MM.1S (cell line): ENCODE results near the gene INSR.

Experiments used
- DNase-seq: peaks from one replicate; pipeline ENCODE4 v3.0.0-alpha.2; 2015
- H2AFZ ChIP-seq: fragments of 300-600 bp; sonication (generic); 2 replicates; pipeline ENCODE4 v1.6.0; 2016; ENCODE audit warnings: antibody characterized with exemption, low read length
- H3F3A ChIP-seq: fragments of 300-600 bp; sonication (generic); 2 replicates; pipeline ENCODE4 v1.6.1; 2016; ENCODE audit warnings: mild to moderate bottlenecking, antibody characterized with exemption, low read length, moderate library complexity, mixed read lengths; ENCODE audit not compliant: insufficient read depth
- H3K27ac ChIP-seq: fragments of 300-600 bp; sonication (generic); 2 replicates; pipeline ENCODE4 v1.5.1; 2016; ENCODE audit warnings: mild to moderate bottlenecking, low read length
- H3K27me3 ChIP-seq: fragments of 300-600 bp; sonication (generic); replicated peaks from 2 replicates; pipeline ENCODE4 v1.6.0; 2016; ENCODE audit warnings: low read length; ENCODE audit not compliant: insufficient read depth
- H3K36me3 ChIP-seq: fragments of 300-600 bp; sonication (generic); replicated peaks from 2 replicates; pipeline ENCODE4 v1.6.1; 2016; ENCODE audit warnings: mild to moderate bottlenecking, low read length, mixed read lengths; ENCODE audit not compliant: insufficient read depth
- H3K4me1 ChIP-seq: fragments of 300-600 bp; sonication (generic); 2 replicates; pipeline ENCODE4 v1.6.1; 2016; ENCODE audit warnings: low read length, mixed read lengths
- H3K4me2 ChIP-seq: fragments of 300-600 bp; sonication (generic); 2 replicates; pipeline ENCODE4 v1.6.0; 2016; ENCODE audit warnings: low read depth, low read length
- H3K4me3 ChIP-seq: fragments of 300-600 bp; sonication (generic); 2 replicates; pipeline ENCODE4 v1.5.1; 2016; ENCODE audit warnings: low read length, mixed read lengths
- H3K79me2 ChIP-seq: fragments of 300-600 bp; sonication (generic); 2 replicates; pipeline ENCODE4 v1.6.1; 2016; ENCODE audit warnings: mixed run types, low read length, mixed read lengths
- H3K9ac ChIP-seq: fragments of 300-600 bp; sonication (generic); 2 replicates; pipeline ENCODE4 v1.6.1; 2016; ENCODE audit warnings: low read length, mixed read lengths
- H3K9me2 ChIP-seq: fragments of 300-600 bp; sonication (generic); replicated peaks from 2 replicates; pipeline ENCODE4 v1.6.1; 2016; ENCODE audit warnings: mild to moderate bottlenecking, low read length, mixed read lengths; ENCODE audit not compliant: insufficient read depth
- H3K9me3 ChIP-seq: fragments of 300-600 bp; sonication (generic); replicated peaks from 2 replicates; pipeline ENCODE4 v1.6.1; 2016; ENCODE audit warnings: mild to moderate bottlenecking, low read length, mixed read lengths; ENCODE audit not compliant: insufficient read depth
- H4K20me1 ChIP-seq: fragments of 300-600 bp; sonication (generic); 2 replicates; pipeline ENCODE4 v1.6.1; 2016; ENCODE audit warnings: mild to moderate bottlenecking, low read length, moderate library complexity, mixed read lengths; ENCODE audit not compliant: insufficient read depth
- CTCF ChIP-seq: fragments of 300-600 bp; sonication (generic); IDR thresholded peaks from 2 replicates; pipeline ENCODE4 v1.5.1; 2016; ENCODE audit warnings: antibody characterized with exemption, low read length, mixed read lengths
- EZH2 ChIP-seq: fragments of 300-600 bp; sonication (generic); optimal IDR thresholded peaks from 2 replicates; pipeline ENCODE3; 2017; ENCODE audit warnings: low read depth, mild to moderate bottlenecking, antibody characterized with exemption, low read length, mixed read lengths
- EZH2phosphoT487 ChIP-seq: fragments of 300-600 bp; sonication (generic); IDR thresholded peaks from 2 replicates; pipeline ENCODE4 v1.6.1; 2018; ENCODE audit warnings: antibody characterized with exemption, low read length

The INSR gene

DNA sequence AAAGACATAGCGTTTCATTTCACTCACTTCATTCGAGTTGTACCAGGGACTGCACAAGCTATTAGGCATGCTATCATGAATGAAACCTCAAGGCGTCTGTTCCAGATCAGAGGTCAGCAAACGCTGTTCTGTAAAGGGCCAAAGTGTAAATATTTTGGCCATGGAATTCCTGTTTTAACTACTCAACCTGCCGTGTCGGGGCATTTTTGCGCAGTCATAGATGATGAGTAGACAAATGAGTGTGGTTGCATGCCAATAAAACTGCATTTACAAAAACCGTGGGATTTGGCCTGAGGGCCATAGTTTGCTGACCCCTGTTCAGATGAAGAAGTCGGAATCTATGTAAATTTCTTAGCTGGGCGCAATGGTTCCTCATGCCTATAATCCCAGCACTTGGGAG lies 6.5 kb downstream of the INSR start:
- DNase-seq = no peak
- no peak overlapping the region for H3K4me2 ChIP-seq
- TF ChIP-seq CTCF (no peak), EZH2 (no peak), EZH2phosphoT487 (no peak)
- H2AFZ ChIP-seq = no peak overlapping the region
- H3K9me3 ChIP-seq = no peaks in the 10 kb centered on the region
- peaks cover 8% of the 10 kb centered on the region for H3K4me1 ChIP-seq
- no peak overlapping the region for H3K4me3 ChIP-seq
- H3F3A ChIP-seq = peaks cover 6% of the 10 kb centered on the region; the same call in 1 of the 2 replicates
- H3K79me2 ChIP-seq = peaks cover 82% of the 10 kb centered on the region
- no peak overlapping the region for H3K9ac ChIP-seq
- H4K20me1 ChIP-seq = peaks cover 7% of the 10 kb centered on the region; the same call in 1 of the 2 replicates
- H3K27me3 ChIP-seq = no peaks in the 10 kb centered on the region
- no peaks in the 10 kb centered on the region for H3K9me2 ChIP-seq
- H3K27ac ChIP-seq = no peak overlapping the region
- no peaks in the 10 kb centered on the region for H3K36me3 ChIP-seq

DNA sequence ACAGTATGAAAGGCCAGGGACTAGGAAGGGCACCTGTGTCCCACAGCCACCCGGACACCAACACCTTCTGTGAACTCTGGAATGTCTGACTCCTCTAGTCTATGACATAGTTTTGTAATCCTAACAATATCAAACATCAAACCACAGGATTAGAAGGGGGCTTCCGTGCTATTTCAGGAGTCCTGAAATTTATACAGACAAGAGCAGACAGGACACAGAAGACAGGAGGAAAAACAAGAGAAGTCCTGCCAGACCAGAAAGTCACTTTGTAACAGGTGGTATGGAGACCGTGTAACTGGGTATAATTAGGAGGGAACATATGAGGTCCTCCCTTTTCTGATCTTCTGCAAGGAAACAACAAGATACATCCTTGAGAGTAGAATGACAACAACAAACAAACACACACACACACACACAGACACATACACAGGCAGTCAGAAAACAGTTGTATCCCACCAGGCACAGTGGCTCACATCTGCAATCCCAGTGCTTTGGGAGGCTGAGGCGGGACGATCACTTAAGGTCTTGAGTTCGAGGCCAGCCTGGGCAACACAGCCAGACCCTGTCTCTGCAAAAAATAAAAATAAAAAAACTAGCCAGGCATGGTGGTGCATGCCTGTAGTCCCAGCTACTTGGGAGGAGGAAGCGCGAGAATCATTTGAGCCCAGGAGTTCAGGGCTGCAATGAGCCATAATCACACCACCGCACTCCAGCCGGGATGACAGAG lies 13.1 kb downstream of the INSR start:
- Histone ChIP-seq H3F3A (no peaks in the 10 kb centered on the region), H4K20me1 (no peaks in the 10 kb centered on the region), H3K9me3 (no peaks in the 10 kb centered on the region), H3K36me3 (no peaks in the 10 kb centered on the region), H3K4me2 (no peak overlapping the region), H3K4me3 (no peak overlapping the region), H3K27me3 (no peaks in the 10 kb centered on the region), H3K4me1 (no peaks in the 10 kb centered on the region), H3K79me2 (peaks cover 54% of the 10 kb centered on the region), H3K9me2 (no peaks in the 10 kb centered on the region), H3K9ac (no peak overlapping the region), H3K27ac (no peak overlapping the region), H2AFZ (no peak overlapping the region)
- no peak for TF ChIP-seq CTCF
- no peak for TF ChIP-seq EZH2phosphoT487
- TF ChIP-seq EZH2 = no peak
- DNase-seq = no peak

- no peaks in the 10 kb centered on the region for H3K36me3 ChIP-seq
- H3K9me2 ChIP-seq = no peaks in the 10 kb centered on the region
- no peaks in the 10 kb centered on the region for H3F3A ChIP-seq
- H3K4me1 ChIP-seq = no peaks in the 10 kb centered on the region
- no peaks in the 10 kb centered on the region for H4K20me1 ChIP-seq
- no peak overlapping the region for H3K4me3 ChIP-seq
- H2AFZ ChIP-seq = no peak overlapping the region
- H3K27me3 ChIP-seq = no peaks in the 10 kb centered on the region
- no peaks in the 10 kb centered on the region for H3K9me3 ChIP-seq
- no peak overlapping the region for H3K27ac ChIP-seq
- H3K9ac ChIP-seq = no peak overlapping the region
- no peak for DNase-seq
- TF ChIP-seq CTCF (no peak), EZH2 (no peak), EZH2phosphoT487 (no peak)
- H3K79me2 ChIP-seq = peaks cover 30% of the 10 kb centered on the region
- no peak overlapping the region for H3K4me2 ChIP-seq
Measured at GRCh38 chr19:7272856-7273578, 21.2 kb downstream of the INSR start.
